Osteoblast (primary cell): ENCODE measurements around the gene CDKL4. TPM values are rescaled to one million over a fixed set of nuclear protein-coding genes. Genes with fewer than 3 reads are reported as not detected.

Experiments
- DNase-seq: peaks from one replicate; pipeline ENCODE4 v3.0.0; 2011; ENCODE audit warnings: low spot score, mixed read lengths; ENCODE audit not compliant: insufficient read length; ENCODE audit errors: missing footprints
- H2AFZ ChIP-seq: 2 replicates; pipeline ENCODE4 v1.6.0; 2011; ENCODE audit warnings: mild to moderate bottlenecking, low read length
- H3K27ac ChIP-seq: 2 replicates; pipeline ENCODE4 v1.5.1; 2011; ENCODE audit warnings: mild to moderate bottlenecking, low read depth, low read length, moderate library complexity
- H3K27me3 ChIP-seq: 2 replicates; pipeline ENCODE4 v1.6.0; 2012; ENCODE audit warnings: mild to moderate bottlenecking, control low read depth, inconsistent platforms, low read length, moderate library complexity; ENCODE audit not compliant: insufficient read depth
- H3K36me3 ChIP-seq: 2 replicates; pipeline ENCODE4 v1.5.1; 2011; ENCODE audit warnings: mild to moderate bottlenecking, low read length, control low read depth, moderate library complexity; ENCODE audit not compliant: insufficient read depth
- H3K4me1 ChIP-seq: 2 replicates; pipeline ENCODE4 v1.5.1; 2011; ENCODE audit warnings: mild to moderate bottlenecking, low read length, control low read depth, moderate library complexity; ENCODE audit not compliant: insufficient read depth
- H3K4me2 ChIP-seq: 2 replicates; pipeline ENCODE4 v1.6.0; 2011; ENCODE audit warnings: mild to moderate bottlenecking, low read length; ENCODE audit not compliant: insufficient read depth
- H3K4me3 ChIP-seq: fragments of 200-600 bp; sonication (generic); 3 replicates; pipeline ENCODE4 v1.5.1; 2012; ENCODE audit warnings: mild to moderate bottlenecking, low read length, inconsistent platforms; ENCODE audit not compliant: insufficient read depth
- H3K79me2 ChIP-seq: 2 replicates; pipeline ENCODE4 v1.6.0; 2012; ENCODE audit warnings: mild to moderate bottlenecking, low read length, control low read depth, inconsistent platforms; ENCODE audit not compliant: insufficient read depth
- H3K9me3 ChIP-seq: 2 replicates; pipeline ENCODE4 v1.5.1; 2011; ENCODE audit warnings: low read depth, low read length, control low read depth
- H4K20me1 ChIP-seq: 2 replicates; pipeline ENCODE4 v1.6.0; 2012; ENCODE audit warnings: mild to moderate bottlenecking, low read length, control low read depth; ENCODE audit not compliant: insufficient read depth
- total RNA-seq: library from RNA; depleted of rRNA; stranded (reverse); fragments of >200 nt; gene quantifications from 2 replicates; pipeline ENCODE4 v1.2.3, GENCODE V29; 2012
- TF ChIP-seq, protein P1 (sequence below): IDR thresholded peaks from 2 replicates; pipeline ENCODE4 v1.5.1; 2011; ENCODE audit warnings: mild to moderate bottlenecking, low read depth, low read length, moderate library complexity; ENCODE audit errors: extremely low read depth

The CDKL4 gene
- total RNA-seq, 1 donor: 2.2 TPM

DNA sequence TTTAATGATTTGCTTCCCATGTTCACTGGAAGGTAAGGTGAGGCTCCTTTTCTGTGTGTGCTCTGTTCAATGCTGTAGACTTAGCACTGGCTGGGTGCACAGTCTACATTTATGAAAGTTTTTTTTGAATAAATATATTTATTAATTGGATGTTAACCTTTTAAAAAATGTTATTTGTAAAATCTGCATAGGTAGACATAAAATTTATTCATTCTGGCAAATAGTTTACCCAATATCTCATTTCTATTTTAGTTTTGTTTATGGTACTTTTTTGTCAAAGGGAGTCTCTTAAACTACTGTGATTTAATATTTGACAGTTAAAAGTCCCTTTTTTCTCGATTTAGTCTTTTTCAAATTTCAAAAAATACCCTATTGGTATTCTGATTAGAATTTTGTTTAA is 19.9 kb downstream of the CDKL4 start:
- no peak overlapping the region for H3K4me3 ChIP-seq
- no peaks in the 10 kb centered on the region for H3K36me3 ChIP-seq
- H2AFZ ChIP-seq: no peak overlapping the region
- H3K79me2 ChIP-seq: no peaks in the 10 kb centered on the region
- H3K4me2 ChIP-seq: no peak overlapping the region
- H4K20me1 ChIP-seq: no peaks in the 10 kb centered on the region
- H3K9me3 ChIP-seq: no peaks in the 10 kb centered on the region
- no peaks in the 10 kb centered on the region for H3K4me1 ChIP-seq
- no peak overlapping the region for H3K27ac ChIP-seq
- TF ChIP-seq, protein P1, sequence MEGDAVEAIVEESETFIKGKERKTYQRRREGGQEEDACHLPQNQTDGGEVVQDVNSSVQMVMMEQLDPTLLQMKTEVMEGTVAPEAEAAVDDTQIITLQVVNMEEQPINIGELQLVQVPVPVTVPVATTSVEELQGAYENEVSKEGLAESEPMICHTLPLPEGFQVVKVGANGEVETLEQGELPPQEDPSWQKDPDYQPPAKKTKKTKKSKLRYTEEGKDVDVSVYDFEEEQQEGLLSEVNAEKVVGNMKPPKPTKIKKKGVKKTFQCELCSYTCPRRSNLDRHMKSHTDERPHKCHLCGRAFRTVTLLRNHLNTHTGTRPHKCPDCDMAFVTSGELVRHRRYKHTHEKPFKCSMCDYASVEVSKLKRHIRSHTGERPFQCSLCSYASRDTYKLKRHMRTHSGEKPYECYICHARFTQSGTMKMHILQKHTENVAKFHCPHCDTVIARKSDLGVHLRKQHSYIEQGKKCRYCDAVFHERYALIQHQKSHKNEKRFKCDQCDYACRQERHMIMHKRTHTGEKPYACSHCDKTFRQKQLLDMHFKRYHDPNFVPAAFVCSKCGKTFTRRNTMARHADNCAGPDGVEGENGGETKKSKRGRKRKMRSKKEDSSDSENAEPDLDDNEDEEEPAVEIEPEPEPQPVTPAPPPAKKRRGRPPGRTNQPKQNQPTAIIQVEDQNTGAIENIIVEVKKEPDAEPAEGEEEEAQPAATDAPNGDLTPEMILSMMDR: no peak
- no peaks in the 10 kb centered on the region for H3K27me3 ChIP-seq
- no peak for DNase-seq

- H2AFZ ChIP-seq: no peak overlapping the region
- DNase-seq: no peak
- H3K27me3 ChIP-seq: no peaks in the 10 kb centered on the region
- H3K79me2 ChIP-seq: no peaks in the 10 kb centered on the region
- no peak overlapping the region for H3K4me3 ChIP-seq
- TF ChIP-seq, protein P1: no peak
- no peaks in the 10 kb centered on the region for H3K9me3 ChIP-seq
- no peak overlapping the region for H3K4me2 ChIP-seq
- no peak overlapping the region for H3K27ac ChIP-seq
- no peaks in the 10 kb centered on the region for H3K4me1 ChIP-seq
- no peaks in the 10 kb centered on the region for H4K20me1 ChIP-seq
- no peaks in the 10 kb centered on the region for H3K36me3 ChIP-seq
Observed at GRCh38 chr2:39221459-39221858, 22.3 kb downstream of the CDKL4 start.

GRCh38 chr2:39220136-39220535 is 23.6 kb downstream of the CDKL4 start:
- Histone ChIP-seq H2AFZ (no peak overlapping the region), H3K9me3 (no peaks in the 10 kb centered on the region), H3K79me2 (no peaks in the 10 kb centered on the region), H3K4me3 (no peak overlapping the region), H3K36me3 (no peaks in the 10 kb centered on the region), H4K20me1 (no peaks in the 10 kb centered on the region), H3K27me3 (no peaks in the 10 kb centered on the region), H3K4me2 (no peak overlapping the region), H3K4me1 (no peaks in the 10 kb centered on the region), H3K27ac (no peak overlapping the region)
- no peak for DNase-seq
- TF ChIP-seq, protein P1: no peak

DNA sequence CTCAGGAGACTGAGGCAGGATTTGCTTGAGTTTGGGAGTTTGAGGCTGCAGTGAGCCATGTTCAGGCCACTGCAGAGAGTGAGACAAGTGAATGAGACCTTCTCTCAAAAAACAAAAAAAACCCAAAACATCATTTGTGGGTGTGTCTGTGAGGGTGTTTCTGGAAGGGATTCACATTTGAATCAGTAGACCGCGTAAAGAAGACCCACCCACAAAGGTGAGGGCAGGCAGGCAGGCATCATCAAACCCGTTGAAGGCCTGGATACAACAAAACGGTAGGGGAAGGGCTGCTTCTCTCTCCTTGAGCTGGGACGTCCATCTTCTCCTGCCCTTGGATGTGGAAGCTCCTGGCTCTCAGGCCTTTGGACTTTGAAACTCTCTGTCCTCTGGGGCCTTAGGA is 25.4 kb downstream of the CDKL4 start:
- Histone ChIP-seq H3K4me3 (no peak overlapping the region), H3K9me3 (no peaks in the 10 kb centered on the region), H2AFZ (no peak overlapping the region), H3K4me1 (no peaks in the 10 kb centered on the region), H3K27ac (no peak overlapping the region), H3K36me3 (no peaks in the 10 kb centered on the region), H3K79me2 (no peaks in the 10 kb centered on the region), H3K4me2 (no peak overlapping the region), H4K20me1 (no peaks in the 10 kb centered on the region), H3K27me3 (no peaks in the 10 kb centered on the region)
- TF ChIP-seq, protein P1: no peak
- DNase-seq: no peak
